IPS-18c (cell line): ENCODE data around the gene PMP22.

Experiments
- H3K4me3 ChIP-seq: 2 replicates; pipeline ENCODE4 v1.7.0; 2013; ENCODE audit warnings: low read depth, mild to moderate bottlenecking, low read length, moderate library complexity; ENCODE audit not compliant: insufficient read depth
- H3K9me3 ChIP-seq: one replicate; pipeline ENCODE4 v1.6.1; 2013; ENCODE audit warnings: mild to moderate bottlenecking, low read length, moderate library complexity; ENCODE audit not compliant: control insufficient read depth, insufficient read depth

Gene PMP22

DNA sequence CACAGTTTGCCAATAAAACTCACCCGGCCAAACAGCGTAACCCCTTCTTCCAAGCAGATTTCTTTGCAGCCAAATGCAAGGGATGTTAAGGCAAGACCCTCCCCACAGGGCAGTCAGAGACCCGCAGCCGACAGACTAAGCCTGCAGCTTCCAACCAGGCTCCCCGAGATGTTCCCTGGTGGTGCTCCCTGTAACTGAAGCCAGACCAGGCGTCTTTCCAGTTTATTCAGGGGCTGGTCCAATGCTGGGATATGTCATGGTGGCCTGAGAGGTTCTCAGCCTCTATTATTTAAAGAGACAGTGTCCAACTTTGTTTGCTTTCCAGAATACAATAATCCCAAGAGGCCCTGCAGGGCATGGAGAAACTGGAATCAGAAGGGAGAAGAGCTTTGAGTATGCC is at the start of gene PMP22:
Gene PMP22, minus strand, starts transcription at position 196 of the 400 bp plus-strand sequence. CDS start 4,599 bp downstream, outside the sequence.
- no peak within 1 kb of the TSS for H3K4me3 ChIP-seq

DNA sequence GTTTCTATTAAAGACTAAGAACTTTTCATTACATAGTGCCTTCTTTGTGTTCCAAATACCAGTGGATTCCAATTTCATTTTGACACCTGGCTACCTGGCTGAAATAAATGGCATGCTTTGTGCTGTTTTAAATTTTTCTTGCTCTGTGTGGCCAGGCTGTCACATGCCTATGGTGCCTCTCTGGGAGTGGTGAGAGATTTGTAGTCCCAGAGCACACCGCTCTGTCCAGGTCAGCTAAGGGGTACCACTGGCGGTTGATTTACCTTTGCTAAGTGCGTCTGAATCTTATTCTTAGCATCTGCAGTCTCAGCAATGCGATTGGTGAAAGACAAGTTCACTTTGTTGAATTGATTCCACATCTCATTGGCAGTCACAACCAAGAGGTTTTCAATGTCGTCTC is 46.9 kb upstream of the PMP22 start:
- Histone ChIP-seq H3K9me3 (no peaks in the 10 kb centered on the region), H3K4me3 (no peak overlapping the region)

More for the DNA sequence above, at the start of gene PMP22:
- peaks cover 2% of the 10 kb centered on the region for H3K9me3 ChIP-seq

DNA sequence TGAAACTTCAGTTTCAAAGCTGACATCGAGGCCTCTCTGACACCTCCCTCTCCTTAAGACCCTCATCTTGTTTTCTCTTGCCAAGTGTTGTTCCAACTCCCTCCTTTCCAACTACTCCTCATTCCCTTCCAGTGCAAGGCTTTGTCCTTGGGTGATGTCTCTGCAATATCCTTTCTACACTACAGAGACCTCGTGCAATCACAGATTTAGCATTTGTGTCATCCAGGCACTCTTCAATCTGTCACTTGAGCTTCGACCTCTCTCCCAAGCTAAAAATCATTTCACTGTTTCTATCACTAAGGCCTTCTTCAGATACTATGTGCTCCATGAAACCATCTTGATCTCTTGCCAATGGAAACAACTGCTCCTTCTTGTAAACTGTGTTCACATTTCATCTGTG is 44.7 kb upstream of the PMP22 start:
- H3K4me3 ChIP-seq: no peak overlapping the region
- no peaks in the 10 kb centered on the region for H3K9me3 ChIP-seq

DNA sequence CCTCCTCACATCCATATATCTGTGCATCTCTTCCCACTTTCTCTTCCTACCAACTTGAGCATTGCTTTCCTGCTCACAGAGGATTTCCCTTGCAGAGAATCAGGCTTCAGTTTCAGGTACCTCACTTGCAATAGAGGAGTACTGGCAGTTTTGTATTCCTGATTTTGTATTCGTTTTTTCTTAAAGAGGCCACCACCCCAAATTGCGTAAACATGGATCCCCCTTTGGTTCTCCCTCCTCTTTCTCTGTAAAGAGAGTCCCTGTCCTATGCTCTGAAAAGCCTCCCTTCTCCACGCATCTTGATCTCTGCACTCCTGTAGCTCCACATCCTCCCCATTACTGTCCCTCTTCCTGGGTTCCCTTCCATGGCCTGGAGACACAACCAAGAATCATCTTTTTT is 44.1 kb upstream of the PMP22 start:
- H3K9me3 ChIP-seq: no peaks in the 10 kb centered on the region
- H3K4me3 ChIP-seq: no peak overlapping the region

DNA sequence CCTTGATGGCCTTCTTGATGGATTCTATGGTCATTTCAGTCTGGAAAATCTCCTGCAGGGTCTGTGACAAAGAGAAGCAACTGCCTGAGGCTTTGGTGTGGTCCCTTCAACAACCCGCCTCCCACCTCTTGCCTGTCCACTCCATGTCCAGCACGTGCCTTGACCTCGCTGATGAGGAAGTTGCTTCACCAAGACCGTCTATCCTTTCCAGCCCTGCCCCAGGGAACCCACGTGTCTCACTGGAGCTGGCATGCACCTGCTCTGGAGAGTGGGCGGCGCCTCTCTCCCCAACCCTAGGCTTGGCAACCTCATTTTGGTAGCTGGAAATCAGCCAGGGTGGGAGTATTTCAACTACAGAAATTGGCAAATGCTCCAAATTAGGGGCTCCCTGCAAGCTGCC is 43.6 kb upstream of the PMP22 start:
- H3K4me3 ChIP-seq: no peak overlapping the region

DNA sequence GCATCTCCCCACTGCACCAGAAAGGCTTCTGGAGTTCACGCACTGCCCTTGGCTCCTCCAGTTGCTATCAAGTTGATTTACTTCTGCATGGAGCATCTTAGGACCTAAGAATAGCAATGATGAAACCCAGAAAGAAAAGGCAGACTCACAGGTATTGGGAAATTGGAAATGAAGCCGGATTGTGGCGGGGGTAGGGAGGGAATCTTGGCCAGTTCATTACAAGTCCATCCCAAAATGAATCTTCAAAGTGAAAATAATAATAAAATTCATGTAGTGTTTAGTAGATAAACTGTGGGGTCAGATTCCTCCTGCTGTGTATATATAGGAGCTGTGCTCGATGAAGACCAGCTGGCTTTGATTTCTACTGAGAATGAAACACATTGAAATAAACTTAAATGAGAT is 42.6 kb upstream of the PMP22 start:
- no peaks in the 10 kb centered on the region for H3K9me3 ChIP-seq
- no peak overlapping the region for H3K4me3 ChIP-seq

More for the DNA sequence above, 43.6 kb upstream of the PMP22 start:
- no peaks in the 10 kb centered on the region for H3K9me3 ChIP-seq

DNA sequence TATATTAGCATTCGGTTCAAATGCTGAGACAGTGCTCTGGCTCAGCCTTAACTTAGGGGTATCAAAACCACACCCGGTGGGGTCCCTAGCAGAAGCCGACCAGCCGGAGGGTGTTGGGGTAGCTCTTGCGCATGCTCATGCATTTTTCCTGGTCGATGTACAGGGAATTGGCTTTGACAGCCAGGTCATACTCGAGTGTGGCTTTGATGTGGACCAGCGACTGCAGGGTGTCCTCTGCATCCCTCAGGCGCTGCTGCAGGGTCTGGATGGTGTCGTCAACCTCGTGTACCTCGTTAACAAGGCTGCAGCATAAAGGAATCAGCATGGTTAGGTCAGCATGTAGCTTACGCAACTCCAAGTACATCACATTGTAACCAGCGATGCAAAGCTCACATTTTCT is 38.7 kb upstream of the PMP22 start:
- Histone ChIP-seq H3K9me3 (no peaks in the 10 kb centered on the region), H3K4me3 (no peak overlapping the region)

DNA sequence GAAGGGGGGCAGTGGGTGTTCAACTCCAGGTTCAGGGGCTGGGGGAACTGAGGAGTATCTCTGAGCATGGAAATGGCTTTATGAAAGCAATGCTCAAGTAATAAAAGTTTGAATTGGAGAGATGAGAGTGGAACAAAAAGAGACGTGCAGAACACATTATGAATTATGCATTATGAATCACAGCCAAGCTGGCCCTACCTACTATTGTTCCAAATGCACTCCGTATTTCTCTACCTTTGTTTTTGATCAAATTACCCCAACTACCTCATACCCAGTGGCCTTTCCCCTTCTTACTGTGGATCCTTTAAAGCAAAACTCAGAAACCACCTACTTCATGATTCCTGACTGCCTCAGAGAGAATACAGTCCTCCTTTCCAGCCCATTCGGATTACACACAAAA is 38.1 kb upstream of the PMP22 start:
- Histone ChIP-seq H3K4me3 (no peak overlapping the region), H3K9me3 (no peaks in the 10 kb centered on the region)

DNA sequence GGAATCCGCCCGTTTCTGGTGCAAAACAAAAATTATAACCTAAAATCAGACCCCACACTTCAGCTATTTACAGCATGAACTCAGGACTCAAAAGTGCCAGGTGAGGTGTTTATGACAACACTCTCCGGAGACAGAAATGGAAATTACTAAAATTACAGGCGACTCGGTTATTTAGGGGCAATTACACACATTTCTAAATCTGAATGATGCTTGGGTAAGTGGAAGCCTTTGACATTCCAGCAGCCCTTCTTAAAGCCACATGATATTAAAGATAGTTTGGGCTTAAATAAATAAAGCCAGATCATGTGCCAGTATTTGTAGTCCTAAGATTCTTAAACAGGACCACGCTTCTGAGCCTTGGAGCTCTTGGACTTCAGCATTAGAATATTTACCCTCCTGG is 36.7 kb upstream of the PMP22 start:
- Histone ChIP-seq H3K4me3 (no peak overlapping the region), H3K9me3 (no peaks in the 10 kb centered on the region)

DNA sequence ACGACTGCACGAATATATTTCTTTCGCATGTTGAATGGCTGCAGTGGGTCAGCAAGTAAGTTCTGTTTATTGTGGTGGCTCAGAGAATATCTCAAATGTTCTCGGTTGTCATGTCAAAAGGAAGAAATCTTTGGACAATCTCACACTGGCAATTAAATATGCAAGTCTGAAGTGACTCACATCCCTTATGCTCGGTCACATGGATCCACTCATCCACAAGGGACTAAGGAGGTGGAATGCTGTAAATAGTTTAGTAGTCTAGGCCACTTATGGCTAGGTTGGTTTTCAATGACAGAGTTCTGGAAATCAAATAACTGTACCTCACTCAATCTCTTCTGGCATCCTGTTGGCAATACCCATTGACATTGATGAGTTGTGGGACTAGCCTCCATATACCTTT is 33.0 kb upstream of the PMP22 start:
- no peak overlapping the region for H3K4me3 ChIP-seq
- H3K9me3 ChIP-seq: no peaks in the 10 kb centered on the region

DNA sequence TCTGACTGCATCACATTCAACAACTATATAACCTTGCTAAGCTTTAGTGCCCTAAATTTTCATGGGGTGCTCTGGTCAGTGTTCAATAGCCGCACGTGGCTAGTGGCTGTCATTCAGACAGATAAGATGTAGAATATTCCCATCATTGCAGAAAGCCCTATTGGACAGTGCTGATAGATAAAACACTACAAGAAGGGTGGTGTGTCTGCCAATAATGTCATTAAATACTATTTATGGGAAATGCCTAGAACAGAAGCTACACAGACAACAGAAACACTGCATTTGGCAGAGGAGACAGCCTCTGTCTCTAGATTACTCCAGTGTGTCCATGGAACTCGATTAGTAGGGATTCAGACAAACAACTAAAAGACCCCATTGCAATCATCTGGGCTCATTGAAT is 28.4 kb upstream of the PMP22 start:
- no peak overlapping the region for H3K4me3 ChIP-seq

DNA sequence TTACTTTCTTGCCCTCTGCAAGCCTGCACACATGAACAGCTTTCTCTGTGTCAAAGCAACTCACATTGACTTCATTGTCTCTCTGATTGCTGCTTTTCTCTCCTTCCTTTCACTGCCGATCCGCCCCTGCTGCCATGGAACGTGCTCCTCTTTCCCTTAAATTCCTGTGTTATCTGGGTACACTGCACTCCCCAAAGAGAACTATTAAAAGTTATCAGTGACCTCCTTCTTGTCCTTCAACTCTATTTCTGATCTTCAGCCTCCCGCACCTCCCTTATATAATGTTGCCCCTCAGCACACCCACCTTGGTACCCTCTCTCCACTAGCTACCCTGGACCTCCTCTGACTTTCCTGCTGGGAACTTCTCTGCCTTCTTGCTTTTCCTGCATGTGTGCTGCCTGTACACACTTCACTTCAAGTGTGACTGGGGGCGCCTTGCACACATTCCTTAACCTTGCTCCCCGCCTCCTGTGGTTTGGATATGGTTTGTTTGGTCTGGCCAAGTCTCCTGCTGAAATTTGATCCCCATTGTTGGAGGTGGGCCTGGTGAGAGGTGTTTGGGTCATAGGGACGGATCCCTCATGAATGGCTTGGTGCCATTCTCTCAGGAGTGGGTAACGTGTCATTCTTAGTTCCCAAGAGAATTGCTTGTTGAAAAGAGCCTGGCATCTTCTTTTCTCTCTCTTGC is 26.7 kb upstream of the PMP22 start:
- Histone ChIP-seq H3K9me3 (no peaks in the 10 kb centered on the region), H3K4me3 (no peak overlapping the region)

More for the DNA sequence above, 28.4 kb upstream of the PMP22 start:
- H3K9me3 ChIP-seq: no peaks in the 10 kb centered on the region

DNA sequence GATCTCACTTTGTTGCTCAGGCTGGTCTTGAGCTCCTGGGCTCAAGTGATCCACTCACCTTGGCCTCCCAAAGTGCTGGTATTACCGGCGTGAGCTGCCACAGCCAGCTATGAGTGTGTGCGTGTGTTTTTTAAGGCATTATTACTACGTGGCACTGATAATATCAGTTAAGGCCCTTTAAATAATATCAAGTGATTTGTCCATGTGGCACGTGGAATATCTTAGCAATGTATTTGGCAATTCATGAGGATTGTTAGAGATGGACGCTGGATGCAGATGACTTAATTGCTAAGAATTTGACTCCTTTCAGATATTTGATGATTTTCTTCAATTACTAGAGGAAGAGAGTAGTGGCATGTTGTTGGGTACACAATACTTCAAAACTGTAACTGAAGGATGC is 25.5 kb upstream of the PMP22 start:
- H3K9me3 ChIP-seq: no peaks in the 10 kb centered on the region

DNA sequence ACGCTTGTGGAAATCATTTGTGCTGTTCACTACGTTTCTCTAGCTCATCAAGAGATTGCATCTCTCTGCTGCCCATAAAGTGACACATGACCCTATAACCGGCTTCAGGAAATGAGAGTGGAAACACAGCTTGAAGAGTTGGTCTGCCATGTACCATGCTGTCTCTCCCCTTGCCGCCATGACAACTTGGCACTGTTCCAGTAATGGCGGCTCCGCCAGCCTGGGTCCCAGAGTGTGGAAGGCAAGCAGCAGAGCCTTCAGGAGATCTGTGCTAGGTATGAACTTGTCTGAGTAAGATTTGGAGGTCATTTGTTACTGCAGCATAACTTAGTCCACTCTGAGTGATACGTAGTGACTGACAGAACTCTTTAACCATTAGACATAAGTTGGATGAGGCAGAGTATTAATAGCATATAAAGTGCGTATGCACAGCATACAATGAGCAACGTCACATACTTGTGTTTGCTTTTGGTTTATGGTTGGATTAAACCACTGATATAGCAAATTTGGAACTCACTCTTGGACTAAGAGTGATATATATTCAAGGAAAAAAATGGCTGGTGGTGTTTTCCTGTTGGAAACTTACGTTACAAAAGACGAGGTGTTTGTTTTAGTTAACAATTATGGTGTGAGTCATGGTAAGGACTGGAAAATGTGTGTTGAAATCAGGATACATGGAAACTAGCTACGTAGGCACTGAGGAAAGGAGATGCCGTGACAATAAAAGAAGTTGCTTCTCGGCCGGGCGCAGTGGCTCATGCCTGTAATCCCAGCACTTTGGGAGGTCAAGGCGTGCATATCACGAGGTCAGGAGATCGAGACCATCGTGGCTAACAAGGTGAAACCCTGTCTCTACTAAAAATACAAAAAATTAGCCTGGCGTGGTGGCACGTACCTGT is 24.4 kb upstream of the PMP22 start:
- no peaks in the 10 kb centered on the region for H3K9me3 ChIP-seq

More for the DNA sequence above, 25.5 kb upstream of the PMP22 start:
- H3K4me3 ChIP-seq: no peak overlapping the region

DNA sequence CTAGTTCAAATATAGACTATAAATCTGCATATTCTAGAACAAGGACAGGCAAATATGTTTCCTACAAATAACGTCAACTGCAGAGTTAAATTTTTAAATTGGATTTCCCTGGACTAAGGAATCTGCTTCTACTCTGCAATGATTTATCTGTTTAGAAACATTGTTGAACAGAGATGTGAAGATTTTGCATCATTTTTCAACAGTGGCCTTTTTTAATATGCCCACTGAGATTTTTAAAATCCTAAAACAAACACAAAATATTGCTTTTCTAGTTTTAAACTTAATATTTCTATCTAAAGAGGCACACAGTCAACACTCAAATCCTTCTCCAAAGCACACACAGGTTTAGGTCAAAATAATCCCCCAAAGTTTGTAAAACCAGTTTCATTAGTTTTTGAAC is 23.7 kb upstream of the PMP22 start:
- H3K9me3 ChIP-seq: no peaks in the 10 kb centered on the region
- H3K4me3 ChIP-seq: no peak overlapping the region

More for the DNA sequence above, 24.4 kb upstream of the PMP22 start:
- H3K4me3 ChIP-seq: no peak overlapping the region

DNA sequence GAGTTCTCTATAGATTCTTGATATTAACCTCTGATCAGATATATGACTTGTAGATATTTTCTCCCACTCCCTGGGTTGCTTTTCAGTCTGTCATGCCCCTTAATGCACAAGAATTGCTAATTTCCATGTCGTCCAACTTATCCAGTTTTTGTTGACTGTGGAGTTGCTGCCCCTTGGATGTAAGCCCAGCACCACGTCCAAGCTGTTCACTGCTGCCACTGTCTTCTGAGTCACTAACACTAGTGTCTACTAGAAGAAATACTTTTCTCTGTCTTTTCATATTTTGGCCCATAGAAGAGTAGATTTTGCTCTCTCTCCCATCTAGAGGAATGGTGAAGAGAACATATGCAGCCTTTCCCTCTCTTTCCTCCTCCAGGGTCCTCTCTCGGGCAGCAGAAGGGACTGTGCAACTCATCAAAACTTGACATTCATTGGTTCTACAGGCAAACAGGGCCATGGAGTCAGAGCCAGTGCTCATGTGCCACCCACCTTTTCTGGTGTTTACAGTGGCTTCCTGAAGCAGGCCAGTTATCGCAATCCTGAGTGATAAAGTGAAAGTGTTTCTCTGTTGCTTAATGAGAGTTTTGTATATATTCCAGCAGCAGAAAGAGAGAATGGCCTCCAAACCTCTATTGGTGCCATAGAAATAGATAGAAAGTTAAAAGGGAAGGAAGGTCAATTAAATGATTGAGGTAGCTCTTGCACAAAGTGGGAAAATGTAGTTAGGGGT is 22.6 kb upstream of the PMP22 start:
- no peak overlapping the region for H3K4me3 ChIP-seq

DNA sequence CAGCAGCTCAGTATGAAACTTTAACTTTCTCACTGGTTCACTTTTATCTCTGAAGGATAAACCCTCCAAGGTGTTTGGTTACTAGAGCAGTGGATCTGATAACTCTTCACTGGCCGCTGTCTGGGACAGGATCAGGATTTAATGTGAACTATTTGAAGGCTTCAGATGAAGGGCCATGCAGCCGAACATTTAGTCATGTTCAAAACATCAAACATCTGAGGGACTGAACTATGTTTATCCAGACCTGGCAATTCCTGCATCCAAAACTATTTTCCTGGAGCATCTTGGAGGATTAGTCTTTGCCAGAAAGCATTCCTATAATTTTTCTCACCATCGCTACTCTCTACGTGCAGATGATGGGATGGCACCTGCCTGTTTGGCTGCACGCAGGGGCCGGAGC is 20.3 kb upstream of the PMP22 start:
- no peaks in the 10 kb centered on the region for H3K9me3 ChIP-seq

More for the DNA sequence above, 22.6 kb upstream of the PMP22 start:
- H3K9me3 ChIP-seq: no peaks in the 10 kb centered on the region

DNA sequence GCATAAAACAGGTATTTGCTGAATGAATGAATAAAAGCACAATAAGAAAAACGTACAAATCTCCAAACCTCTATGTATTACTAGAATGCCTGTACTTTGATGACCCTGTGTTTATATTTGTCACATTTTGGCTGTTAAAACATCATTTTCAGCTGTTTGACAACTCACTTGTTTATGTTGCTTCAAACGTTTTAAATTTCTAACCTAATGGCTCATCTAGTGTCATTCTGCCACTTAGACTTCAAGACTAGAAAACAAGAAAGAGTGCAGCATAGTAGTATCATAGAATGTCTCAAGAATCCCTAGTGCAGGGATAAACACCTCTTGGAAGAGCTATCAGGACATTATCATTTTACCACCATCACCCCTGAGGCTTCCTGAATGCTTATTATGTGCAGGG is 19.4 kb upstream of the PMP22 start:
- H3K4me3 ChIP-seq: no peak overlapping the region
- H3K9me3 ChIP-seq: no peaks in the 10 kb centered on the region

More for the DNA sequence above, 20.3 kb upstream of the PMP22 start:
- H3K4me3 ChIP-seq: no peak overlapping the region
